Activated naive CD4-positive, alpha-beta T cell treated with anti-CD3 and anti-CD28 coated beads, Interleukin-2, amount 10 ng/mL, durations not matched to agents 7 days and 5 days (primary cell): ENCODE results near the gene PREPL.
"Not testable (repeated sequence)": the region's sequence is repeated elsewhere in the genome, so short reads cannot be mapped to it uniquely, and the experiment has no call there.

Experiments
- CTCF ChIA-PET: fragments of 350-600 bp; sonication (Branson Sonifier 250); formaldehyde crosslinking; loops from one replicate; lab custom pipeline; 2021; ENCODE audit warnings: antibody characterized with exemption; lab: Charles Lee
- DNase-seq: peaks from one replicate; pipeline ENCODE4 v3.0.0-alpha.2; 2020
- H3K27ac Mint-ChIP-seq: one replicate; pipeline ENCODE4 v1.8.0; 2021; ENCODE audit warnings: mild to moderate bottlenecking, moderate library complexity, mixed read lengths
- H3K27me3 Mint-ChIP-seq: one replicate; pipeline ENCODE4 v1.8.0; 2021; ENCODE audit warnings: mild to moderate bottlenecking, mixed read lengths
- H3K36me3 Mint-ChIP-seq: one replicate; pipeline ENCODE4 v1.8.0; 2021; ENCODE audit warnings: mixed read lengths
- H3K4me1 Mint-ChIP-seq: one replicate; pipeline ENCODE4 v1.8.0; 2021; ENCODE audit warnings: mixed read lengths
- H3K4me3 Mint-ChIP-seq: one replicate; pipeline ENCODE4 v1.8.0; 2021; ENCODE audit warnings: mild to moderate bottlenecking, moderate library complexity, mixed read lengths
- H3K9me3 Mint-ChIP-seq: one replicate; pipeline ENCODE4 v1.8.0; 2021; ENCODE audit warnings: mixed read lengths

PREPL gene

GRCh38 chr2:44329343-44329742 lies 32.0 kb downstream of the PREPL start:
- no peaks in the 10 kb centered on the region for H3K27me3 Mint-ChIP-seq
- H3K27ac Mint-ChIP-seq: no peak overlapping the region
- H3K36me3 Mint-ChIP-seq: peaks cover 27% of the 10 kb centered on the region
- H3K4me3 Mint-ChIP-seq: no peak overlapping the region
- H3K9me3 Mint-ChIP-seq: no peaks in the 10 kb centered on the region
- no peaks in the 10 kb centered on the region for H3K4me1 Mint-ChIP-seq
- CTCF ChIA-PET: interaction anchor here (1.1 kb wide), 1 partner anchor 11 kb away, joined by 3 read pairs; no protein-coding TSS in a partner anchor
- no peak for DNase-seq

- H3K4me3 Mint-ChIP-seq: no peak overlapping the region
- H3K27me3 Mint-ChIP-seq: no peaks in the 10 kb centered on the region
- H3K4me1 Mint-ChIP-seq: no peaks in the 10 kb centered on the region
- CTCF ChIA-PET: interaction anchor here (1.1 kb wide), 1 partner anchor 12 kb away, joined by 3 read pairs; no protein-coding TSS in a partner anchor
- peaks cover 28% of the 10 kb centered on the region for H3K36me3 Mint-ChIP-seq
- H3K9me3 Mint-ChIP-seq: no peaks in the 10 kb centered on the region
- no peak overlapping the region for H3K27ac Mint-ChIP-seq
- DNase-seq: no peak
Measured at GRCh38 chr2:44328750-44329149, 32.5 kb downstream of the PREPL start.

- DNase-seq: no peak
- H3K9me3 Mint-ChIP-seq: no peaks in the 10 kb centered on the region
- H3K27me3 Mint-ChIP-seq: no peaks in the 10 kb centered on the region
- CTCF ChIA-PET: no interaction called here
- H3K4me3 Mint-ChIP-seq: no peak overlapping the region
- H3K4me1 Mint-ChIP-seq: no peaks in the 10 kb centered on the region
- peaks cover 35% of the 10 kb centered on the region for H3K36me3 Mint-ChIP-seq
- H3K27ac Mint-ChIP-seq: no peak overlapping the region
Measured at GRCh38 chr2:44326548-44327264, 34.6 kb downstream of the PREPL start.

- no peaks in the 10 kb centered on the region for H3K27me3 Mint-ChIP-seq
- no peaks in the 10 kb centered on the region for H3K9me3 Mint-ChIP-seq
- no peak for DNase-seq
- H3K27ac Mint-ChIP-seq: no peak overlapping the region
- H3K4me3 Mint-ChIP-seq: no peak overlapping the region
- no peaks in the 10 kb centered on the region for H3K4me1 Mint-ChIP-seq
- peaks cover 31% of the 10 kb centered on the region for H3K36me3 Mint-ChIP-seq
- CTCF ChIA-PET: no interaction called here
Measured at GRCh38 chr2:44325897-44326296, 35.4 kb downstream of the PREPL start.

GRCh38 chr2:44324971-44325426 lies 36.3 kb downstream of the PREPL start:
- no peaks in the 10 kb centered on the region for H3K4me1 Mint-ChIP-seq
- no peaks in the 10 kb centered on the region for H3K27me3 Mint-ChIP-seq
- no peak for DNase-seq
- CTCF ChIA-PET: no interaction called here
- H3K4me3 Mint-ChIP-seq: no peak overlapping the region
- H3K27ac Mint-ChIP-seq: no peak overlapping the region
- H3K36me3 Mint-ChIP-seq: peaks cover 29% of the 10 kb centered on the region
- H3K9me3 Mint-ChIP-seq: no peaks in the 10 kb centered on the region

GRCh38 chr2:44321360-44321759 lies 39.9 kb downstream of the PREPL start:
- Mint-ChIP-seq H3K36me3 (peaks cover 29% of the 10 kb centered on the region), H3K27ac (no peak overlapping the region)
- CTCF ChIA-PET: interaction anchor here (1.2 kb wide), 1 partner anchor 26 kb away, joined by 3 read pairs; no protein-coding TSS in a partner anchor

GRCh38 chr2:44320832-44321231 lies 40.5 kb downstream of the PREPL start:
- H3K36me3 Mint-ChIP-seq: peaks cover 33% of the 10 kb centered on the region
- no peak overlapping the region for H3K4me3 Mint-ChIP-seq
- DNase-seq: no peak
- H3K27me3 Mint-ChIP-seq: no peaks in the 10 kb centered on the region
- no peaks in the 10 kb centered on the region for H3K4me1 Mint-ChIP-seq
- CTCF ChIA-PET: interaction anchor here (1.2 kb wide), 1 partner anchor 26 kb away, joined by 3 read pairs; no protein-coding TSS in a partner anchor
- H3K27ac Mint-ChIP-seq: no peak overlapping the region
- no peaks in the 10 kb centered on the region for H3K9me3 Mint-ChIP-seq

More at GRCh38 chr2:44321360-44321759, 39.9 kb downstream of the PREPL start:
- no peaks in the 10 kb centered on the region for H3K27me3 Mint-ChIP-seq
- no peaks in the 10 kb centered on the region for H3K4me1 Mint-ChIP-seq
- no peak overlapping the region for H3K4me3 Mint-ChIP-seq
- DNase-seq: no peak
- no peaks in the 10 kb centered on the region for H3K9me3 Mint-ChIP-seq

- CTCF ChIA-PET: no interaction called here
- Mint-ChIP-seq H3K4me1 (no peaks in the 10 kb centered on the region), H3K27ac (no peak overlapping the region), H3K36me3 (peaks cover 44% of the 10 kb centered on the region), H3K9me3 (peaks cover 4% of the 10 kb centered on the region), H3K27me3 (no peaks in the 10 kb centered on the region), H3K4me3 (no peak overlapping the region)
- no peak for DNase-seq
Measured at GRCh38 chr2:44315945-44316344, 45.3 kb downstream of the PREPL start.

GRCh38 chr2:44314362-44314761 lies 46.9 kb downstream of the PREPL start:
- CTCF ChIA-PET: no interaction called here
- Mint-ChIP-seq H3K4me1 (no peaks in the 10 kb centered on the region), H3K4me3 (no peak overlapping the region), H3K36me3 (peaks cover 43% of the 10 kb centered on the region), H3K27ac (no peak overlapping the region), H3K9me3 (peaks cover 12% of the 10 kb centered on the region), H3K27me3 (no peaks in the 10 kb centered on the region)
- no peak for DNase-seq

- Mint-ChIP-seq H3K36me3 (peaks cover 26% of the 10 kb centered on the region), H3K4me3 (no peak overlapping the region), H3K4me1 (no peaks in the 10 kb centered on the region), H3K27me3 (no peaks in the 10 kb centered on the region), H3K27ac (no peak overlapping the region), H3K9me3 (peaks cover 15% of the 10 kb centered on the region)
- CTCF ChIA-PET: no interaction called here
- DNase-seq: no peak
Measured at GRCh38 chr2:44310287-44310686, 51.0 kb downstream of the PREPL start.

- Mint-ChIP-seq H3K36me3 (peaks cover under 1% of the 10 kb centered on the region), H3K27me3 (no peaks in the 10 kb centered on the region), H3K27ac (no peak overlapping the region), H3K4me1 (no peaks in the 10 kb centered on the region), H3K9me3 (peaks cover 13% of the 10 kb centered on the region), H3K4me3 (no peak overlapping the region)
- CTCF ChIA-PET: interaction anchor here (1.0 kb wide), 1 partner anchor 10 kb away, joined by 3 read pairs; no protein-coding TSS in a partner anchor
- DNase-seq: no peak
Measured at GRCh38 chr2:44305882-44306281, 55.4 kb downstream of the PREPL start.

GRCh38 chr2:44304258-44304657 lies 57.0 kb downstream of the PREPL start:
- Mint-ChIP-seq H3K36me3 (no peaks in the 10 kb centered on the region), H3K9me3 (peaks cover 5% of the 10 kb centered on the region), H3K27ac (no peak overlapping the region), H3K4me3 (no peak overlapping the region), H3K27me3 (no peaks in the 10 kb centered on the region), H3K4me1 (no peaks in the 10 kb centered on the region)
- CTCF ChIA-PET: no interaction called here
- DNase-seq: no peak

- H3K4me3 Mint-ChIP-seq, H3K9me3 Mint-ChIP-seq, H3K27me3 Mint-ChIP-seq, H3K4me1 Mint-ChIP-seq, H3K36me3 Mint-ChIP-seq, CTCF ChIA-PET, H3K27ac Mint-ChIP-seq, DNase-seq: not testable (repeated sequence)
Measured at GRCh38 chr2:44303766-44304165, 57.5 kb downstream of the PREPL start.

GRCh38 chr2:44301111-44301510 lies 60.2 kb downstream of the PREPL start:
- CTCF ChIA-PET: interaction anchor here (0.6 kb wide), 1 partner anchor 1495 kb away, joined by 3 read pairs; no protein-coding TSS in a partner anchor
- Mint-ChIP-seq H3K36me3 (no peaks in the 10 kb centered on the region), H3K4me3 (no peak overlapping the region), H3K4me1 (peaks cover 11% of the 10 kb centered on the region), H3K27me3 (no peaks in the 10 kb centered on the region), H3K9me3 (peaks cover 2% of the 10 kb centered on the region), H3K27ac (no peak overlapping the region)
- no peak for DNase-seq

GRCh38 chr2:44299635-44300034 lies 61.7 kb downstream of the PREPL start:
- no peak for DNase-seq

More at GRCh38 chr2:44299635-44300034, 61.7 kb downstream of the PREPL start:
- CTCF ChIA-PET: no interaction called here
- H3K27ac Mint-ChIP-seq: no peak overlapping the region
- H3K4me1 Mint-ChIP-seq: peaks cover 16% of the 10 kb centered on the region
- H3K9me3 Mint-ChIP-seq: peaks cover 2% of the 10 kb centered on the region
- no peaks in the 10 kb centered on the region for H3K27me3 Mint-ChIP-seq
- H3K36me3 Mint-ChIP-seq: no peaks in the 10 kb centered on the region
- H3K4me3 Mint-ChIP-seq: no peak overlapping the region
